SK-N-SH (cell line): Measurements from ENCODE around the gene TPCN2. TPM values are rescaled to one million over a fixed set of nuclear protein-coding genes. Genes with fewer than 3 reads are reported as not detected.

Experiments used
- CTCF ChIA-PET: fragments of 300-600, 350-600 bp; formaldehyde crosslinking; extraction: SDS; loops from one replicate; lab custom pipeline; 2021; lab: Yijun Ruan, JAX
- POLR2A ChIA-PET: fragments of 350-600 bp; sonication (Branson Sonifier 250); formaldehyde crosslinking; extraction: SDS; loops from one replicate; lab custom pipeline; 2020; ENCODE audit warnings: antibody characterized with exemption, inconsistent platforms; lab: Yijun Ruan, JAX
- DNase-seq: peaks from one replicate; pipeline ENCODE4 v3.0.0; 2012
- H2AFZ ChIP-seq: fragments of 200-600 bp; sonication (generic); 2 replicates; pipeline ENCODE4 v1.8.1; 2016; ENCODE audit warnings: antibody characterized with exemption, mild to moderate bottlenecking, low read depth
- H3F3A ChIP-seq: fragments of 200-600 bp; sonication (generic); replicated peaks from 2 replicates; pipeline ENCODE3; 2016; ENCODE audit warnings: antibody characterized with exemption, mild to moderate bottlenecking; ENCODE audit not compliant: insufficient read depth
- H3K27ac ChIP-seq, 2 experiments: fragments of 200-500 bp in 1 of 2; fragments of 200-600 bp in 1 of 2; sonication (Bioruptor generic) in 1 of 2; sonication (generic), shearing (Covaris generic) in 1 of 2; 2 replicates each; pipeline versions ENCODE4 v1.5.1 to v1.6.1; 2014 to 2016; ENCODE audit warnings: low read depth in 2 of 2, inconsistent platforms in 1 of 2, low read length in 1 of 2, mild to moderate bottlenecking in 1 of 2, mixed read lengths in 1 of 2
- H3K27me3 ChIP-seq: fragments of 200-600 bp; sonication (generic), shearing (Covaris generic); 2 replicates; pipeline ENCODE4 v1.6.1; 2016; ENCODE audit warnings: mixed run types; ENCODE audit not compliant: insufficient read depth
- H3K36me3 ChIP-seq, 2 experiments: fragments of 200-500 bp in 1 of 2; fragments of 200-600 bp in 1 of 2; sonication (Bioruptor generic) in 1 of 2; sonication (generic) in 1 of 2; replicated peaks in 1 of 2; 2 replicates each; pipeline versions ENCODE3 to v1.5.1; 2014 to 2016; ENCODE audit warnings: low read length in 1 of 2, mild to moderate bottlenecking in 1 of 2; ENCODE audit not compliant: insufficient read depth in 2 of 2, control insufficient read depth in 1 of 2
- H3K4me1 ChIP-seq, 2 experiments: fragments of 200-500 bp in 1 of 2; fragments of 200-600 bp in 1 of 2; sonication (Bioruptor generic) in 1 of 2; sonication (generic), shearing (Covaris generic) in 1 of 2; 2 replicates each; pipeline versions ENCODE4 v1.5.1 to v1.6.1; 2014 to 2016; ENCODE audit warnings: low read depth in 1 of 2, low read length in 1 of 2, mixed run types in 1 of 2; ENCODE audit not compliant: insufficient read depth in 2 of 2, control insufficient read depth in 1 of 2
- H3K4me2 ChIP-seq: fragments of 200-600 bp; sonication (generic), shearing (Covaris generic); 2 replicates; pipeline ENCODE4 v1.6.1; 2017; ENCODE audit warnings: mixed run types
- H3K4me3 ChIP-seq, 2 experiments: fragments of 200-500 bp in 1 of 2; fragments of 200-600 bp in 1 of 2; sonication (Bioruptor generic) in 1 of 2; sonication (generic), shearing (Covaris generic) in 1 of 2; 2 replicates each; pipeline versions ENCODE4 v1.5.1 to v1.8.1; 2014 to 2016; ENCODE audit warnings: low read depth in 2 of 2, inconsistent platforms in 1 of 2, low read length in 1 of 2, mild to moderate bottlenecking in 1 of 2, mixed read lengths in 1 of 2, moderate library complexity in 1 of 2
- H3K79me2 ChIP-seq: fragments of 200-600 bp; sonication (generic); 2 replicates; pipeline ENCODE4 v1.8.1; 2017; ENCODE audit warnings: mild to moderate bottlenecking; ENCODE audit not compliant: insufficient read depth
- H3K9ac ChIP-seq: fragments of 200-600 bp; sonication (generic); 2 replicates; pipeline ENCODE4 v1.6.1; 2017; ENCODE audit warnings: mixed run types
- H3K9me2 ChIP-seq: fragments of 200-600 bp; sonication (generic); 2 replicates; pipeline ENCODE4 v1.6.1; 2017; ENCODE audit warnings: mixed run types
- H3K9me3 ChIP-seq: fragments of 200-600 bp; sonication (generic); 2 replicates; pipeline ENCODE4 v1.6.1; 2017; ENCODE audit warnings: mixed run types, mild to moderate bottlenecking, moderate library complexity
- H4K20me1 ChIP-seq: fragments of 200-600 bp; sonication (generic); 2 replicates; pipeline ENCODE4 v1.6.1; 2017; ENCODE audit warnings: mild to moderate bottlenecking, mixed run types; ENCODE audit not compliant: insufficient read depth
- CHD2 ChIP-seq: fragments of 150-350 bp; IDR thresholded peaks from 2 replicates; pipeline ENCODE4 v1.6.1; 2018; ENCODE audit warnings: low read length; ENCODE audit not compliant: partially characterized antibody
- EZH2phosphoT487 ChIP-seq: fragments of 200-600 bp; sonication (generic); IDR thresholded peaks from 2 replicates; pipeline ENCODE4 v1.6.1; 2017; ENCODE audit warnings: low read depth, mixed run types, mild to moderate bottlenecking, antibody characterized with exemption, moderate library complexity, borderline replicate concordance
- FOSL2 ChIP-seq: IDR thresholded peaks from 2 replicates; pipeline ENCODE4 v1.4.0; 2012; ENCODE audit warnings: low read depth, mild to moderate bottlenecking, moderate library complexity, borderline replicate concordance
- FOXJ3 ChIP-seq: sonication (generic); formaldehyde crosslinking; IDR thresholded peaks from 2 replicates; pipeline ENCODE4 v1.5.1; 2020; ENCODE audit warnings: mild to moderate bottlenecking, missing genetic modification reagents
- GABPA ChIP-seq: IDR thresholded peaks from 2 replicates; pipeline ENCODE4 v1.4.0; 2012; ENCODE audit warnings: low read depth, mild to moderate bottlenecking
- IRF3 ChIP-seq: fragments of 150-350 bp; IDR thresholded peaks from 2 replicates; pipeline ENCODE4 v1.6.1; 2016; ENCODE audit warnings: mild to moderate bottlenecking, low read depth, low read length
- MAX ChIP-seq: IDR thresholded peaks from 2 replicates; pipeline ENCODE4 v1.4.0; 2012; ENCODE audit warnings: low read depth
- PBX3 ChIP-seq: IDR thresholded peaks from 2 replicates; pipeline ENCODE4; 2012
- POLR2AphosphoS5 ChIP-seq: IDR thresholded peaks from 2 replicates; pipeline ENCODE4 v1.6.1; 2012; ENCODE audit warnings: low read depth, low read length
- RFX5 ChIP-seq: IDR thresholded peaks from 2 replicates; pipeline ENCODE4 v1.6.1; 2012; ENCODE audit warnings: mild to moderate bottlenecking, improper control_type of control experiment, low read length
- RXRA ChIP-seq: IDR thresholded peaks from 2 replicates; pipeline ENCODE4 v1.4.0; 2012; ENCODE audit warnings: low read depth, mild to moderate bottlenecking, borderline replicate concordance
- SIN3A ChIP-seq: IDR thresholded peaks from 2 replicates; pipeline ENCODE4 v1.6.1; 2012; ENCODE audit warnings: low read depth, mild to moderate bottlenecking, low read length, moderate library complexity, borderline replicate concordance
- TAF1 ChIP-seq: IDR thresholded peaks from 2 replicates; pipeline ENCODE4 v1.6.1; 2012; ENCODE audit warnings: low read depth, mild to moderate bottlenecking, low read length, moderate library complexity, borderline replicate concordance
- USF1 ChIP-seq: IDR thresholded peaks from 2 replicates; pipeline ENCODE4 v1.4.0; 2012; ENCODE audit warnings: low read depth, borderline replicate concordance
- WGBS: methylation state at CpG from one replicate; pipeline ENCODE4 v1.1.6; 2017; ENCODE audit warnings: low lambda C conversion rate; 5-methylcytosine and 5-hydroxymethylcytosine counted together
- polyA plus RNA-seq, 3 experiments: library from polyadenylated mRNA; depleted of rRNA; stranded (reverse); fragments of >200 nt; gene quantifications; 2 replicates each; pipeline ENCODE4 v1.2.3, GENCODE V29; 2012

TPCN2 gene
- polyA plus RNA-seq, 1 of the 3 experiments (the other 2 are of a cell fraction): 8.7 TPM

GRCh38 chr11:69055598-69056516, 7.1 kb downstream of the TPCN2 start:
- H3K9me3 ChIP-seq: no peaks in the 10 kb centered on the region
- no peak overlapping the region for H3K27ac ChIP-seq
- no peak for DNase-seq
- no peak for TF ChIP-seq PBX3
- no peak for TF ChIP-seq GABPA
- no peak for TF ChIP-seq RFX5
- TF ChIP-seq FOXJ3 (CRISPR knock-in tag): no peak
- no peak for TF ChIP-seq EZH2phosphoT487
- no peak for TF ChIP-seq IRF3
- TF ChIP-seq RXRA: no peak
- no peak for TF ChIP-seq MAX
- no peak for TF ChIP-seq FOSL2
- TF ChIP-seq CHD2: no peak
- TF ChIP-seq TAF1: no peak
- TF ChIP-seq SIN3A: no peak
- no peak for TF ChIP-seq USF1
- TF ChIP-seq POLR2AphosphoS5: no peak
- CTCF ChIA-PET: interaction anchor here (0.8 to 1.5 kb wide), 2 partner anchors 12 to 46 kb away, joined by 4 to 5 read pairs; no protein-coding TSS in a partner anchor
- H3K79me2 ChIP-seq: peaks cover 8% of the 10 kb centered on the region; the same call in 1 of the 2 replicates
- no peaks in the 10 kb centered on the region; a peak in 1 of 4 replicates for H3K4me1 ChIP-seq
- H3K9ac ChIP-seq: no peak overlapping the region
- 0 out of 2 replicates have a peak, but pooled peaks cover 4% of the 10 kb centered on the region for H4K20me1 ChIP-seq
- no peak overlapping the region for H3K4me3 ChIP-seq
- H3K4me2 ChIP-seq: no peak overlapping the region
- POLR2A ChIA-PET: no interaction called here
- no peaks in the 10 kb centered on the region for H3K27me3 ChIP-seq
- peaks cover 0 to 20% of the 10 kb centered on the region in 2 experiments for H3K36me3 ChIP-seq
- H3F3A ChIP-seq: no peaks in the 10 kb centered on the region
- H3K9me2 ChIP-seq: no peaks in the 10 kb centered on the region
- 91% methylated on average over 9 of the region's 22 CpGs for WGBS
- no peak overlapping the region for H2AFZ ChIP-seq
